SK-N-SH treated with all-trans-retinoic acid at 6 μM for 48 hours (cell line): ENCODE measurements around the gene GPER1.

Experiments used
- ATAC-seq: fragments of 200-7000 bp; cut with Tn5 transposase; 3 replicates; pipeline ENCODE4 v1.9.1; 2020; ENCODE audit warnings: mild to moderate bottlenecking, moderate library complexity
- BACH2 ChIP-seq: fragments of 250-450 bp; sonication (Bioruptor Pico); IDR thresholded peaks from 2 replicates; pipeline ENCODE4 v1.9.0; 2021; ENCODE audit warnings: mild to moderate bottlenecking, borderline replicate concordance
- ESRRG ChIP-seq: fragments of 250-450 bp; sonication (Bioruptor Pico); IDR thresholded peaks from 2 replicates; pipeline ENCODE4 v1.6.1; 2021; ENCODE audit warnings: mild to moderate bottlenecking
- GLIS3 ChIP-seq: fragments of 250-450 bp; sonication (Bioruptor Pico); IDR thresholded peaks from 2 replicates; pipeline ENCODE4 v1.5.0; 2020; ENCODE audit warnings: mild to moderate bottlenecking, moderate library complexity
- ISL1 ChIP-seq: fragments of 250-450 bp; sonication (Bioruptor Pico); IDR thresholded peaks from 2 replicates; pipeline ENCODE4 v2.1.2; 2022; ENCODE audit warnings: mild to moderate bottlenecking, moderate library complexity
- OSR1 ChIP-seq: fragments of 250-450 bp; sonication (Bioruptor Pico); IDR thresholded peaks from 2 replicates; pipeline ENCODE4 v1.8.0; 2022; ENCODE audit warnings: moderate library complexity, mild to moderate bottlenecking, inconsistent platforms
- POU6F1 ChIP-seq: fragments of 250-450 bp; sonication (Bioruptor Pico); IDR thresholded peaks from 2 replicates; pipeline ENCODE4 v1.8.0; 2021; ENCODE audit warnings: low read depth, mild to moderate bottlenecking, moderate library complexity, borderline replicate concordance
- PPARA ChIP-seq: fragments of 250-450 bp; sonication (Bioruptor Pico); IDR thresholded peaks from 2 replicates; pipeline ENCODE4 v1.5.0; 2020; ENCODE audit warnings: mild to moderate bottlenecking, borderline replicate concordance
- SNAI2 ChIP-seq: fragments of 250-450 bp; sonication (Bioruptor Pico); IDR thresholded peaks from 2 replicates; pipeline ENCODE4 v1.5.0; 2020; ENCODE audit warnings: mild to moderate bottlenecking, moderate library complexity
- TCF4 ChIP-seq: fragments of 250-450 bp; sonication (Bioruptor Pico); IDR thresholded peaks from 2 replicates; pipeline ENCODE4 v1.8.0; 2021; ENCODE audit warnings: mild to moderate bottlenecking, moderate library complexity, borderline replicate concordance
- TOX ChIP-seq: fragments of 250-450 bp; sonication (Bioruptor Pico); IDR thresholded peaks from 2 replicates; pipeline ENCODE4 v1.8.0; 2021; ENCODE audit warnings: mild to moderate bottlenecking, moderate library complexity, borderline replicate concordance
- TSHZ2 ChIP-seq: fragments of 250-450 bp; sonication (Bioruptor Pico); IDR thresholded peaks from 2 replicates; pipeline ENCODE4 v1.5.0; 2020; ENCODE audit warnings: mild to moderate bottlenecking, moderate library complexity
- ZFP3 ChIP-seq: fragments of 250-450 bp; sonication (Bioruptor Pico); IDR thresholded peaks from 2 replicates; pipeline ENCODE4 v1.5.0; 2020; ENCODE audit warnings: mild to moderate bottlenecking, moderate library complexity
- ZFP30 ChIP-seq: fragments of 450-650 bp; formaldehyde crosslinking; IDR thresholded peaks from 2 replicates; pipeline ENCODE4 v1.5.0; 2022; ENCODE audit warnings: mild to moderate bottlenecking, moderate library complexity
- ZNF8 ChIP-seq: fragments of 450-650 bp; formaldehyde crosslinking; IDR thresholded peaks from 2 replicates; pipeline ENCODE4 v1.5.0; 2020; ENCODE audit warnings: mild to moderate bottlenecking, moderate library complexity
- TF ChIP-seq, protein P1 (sequence below): fragments of 250-450 bp; sonication (Bioruptor Pico); IDR thresholded peaks from 2 replicates; pipeline ENCODE4 v1.5.1; 2021; ENCODE audit warnings: mild to moderate bottlenecking, moderate library complexity
- TF ChIP-seq, protein P2 (sequence below): fragments of 250-450 bp; sonication (Bioruptor Pico); IDR thresholded peaks from 2 replicates; pipeline ENCODE4 v1.5.1; 2020; ENCODE audit warnings: low read depth, mild to moderate bottlenecking, moderate library complexity

GPER1 gene

DNA sequence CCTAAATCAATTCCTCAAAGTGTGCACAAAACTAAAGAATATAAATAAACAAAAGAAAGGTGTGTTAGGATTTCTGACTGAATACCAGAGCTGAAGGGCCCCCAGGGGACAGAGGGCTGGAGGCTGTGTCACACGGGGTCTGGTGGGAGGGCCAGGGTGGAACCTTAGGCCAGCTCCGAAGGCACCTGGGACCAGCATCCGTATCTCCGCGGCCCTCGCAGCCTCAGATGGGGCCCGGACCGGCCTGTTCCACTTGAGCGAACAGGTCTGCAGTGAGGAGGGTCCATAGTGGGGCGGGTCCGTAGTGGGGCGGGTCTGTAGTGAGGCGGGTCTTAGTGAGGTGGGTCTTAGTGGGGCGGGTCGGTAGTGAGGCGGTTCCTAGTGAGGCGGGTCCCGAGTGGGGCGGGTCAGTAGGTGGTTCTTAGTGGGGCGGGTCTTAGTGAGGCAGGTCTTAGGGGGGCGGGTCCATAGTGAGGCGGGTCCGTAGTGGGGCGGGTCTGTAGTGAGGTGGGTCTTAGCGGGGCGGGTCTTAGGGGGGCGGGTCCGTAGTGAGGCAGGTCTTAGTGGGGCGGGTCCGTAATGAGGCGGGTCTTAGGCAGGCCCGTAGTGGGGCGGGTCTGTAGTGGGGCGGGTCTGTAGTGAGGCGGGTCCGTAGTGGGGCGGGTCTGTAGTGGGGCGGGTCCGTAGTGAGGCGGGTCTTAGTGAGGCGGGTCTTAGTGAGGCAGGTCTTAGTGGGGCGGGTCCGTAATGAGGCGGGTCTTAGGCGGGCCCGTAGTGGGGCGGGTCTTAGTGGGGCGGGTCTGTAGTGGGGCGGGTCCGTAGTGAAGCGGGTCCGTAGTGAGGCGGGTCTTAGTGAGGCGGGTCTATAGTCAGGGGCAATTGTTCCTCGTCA, 28.5 kb upstream of the GPER1 start:
- ATAC-seq = peak; percentile 25

DNA sequence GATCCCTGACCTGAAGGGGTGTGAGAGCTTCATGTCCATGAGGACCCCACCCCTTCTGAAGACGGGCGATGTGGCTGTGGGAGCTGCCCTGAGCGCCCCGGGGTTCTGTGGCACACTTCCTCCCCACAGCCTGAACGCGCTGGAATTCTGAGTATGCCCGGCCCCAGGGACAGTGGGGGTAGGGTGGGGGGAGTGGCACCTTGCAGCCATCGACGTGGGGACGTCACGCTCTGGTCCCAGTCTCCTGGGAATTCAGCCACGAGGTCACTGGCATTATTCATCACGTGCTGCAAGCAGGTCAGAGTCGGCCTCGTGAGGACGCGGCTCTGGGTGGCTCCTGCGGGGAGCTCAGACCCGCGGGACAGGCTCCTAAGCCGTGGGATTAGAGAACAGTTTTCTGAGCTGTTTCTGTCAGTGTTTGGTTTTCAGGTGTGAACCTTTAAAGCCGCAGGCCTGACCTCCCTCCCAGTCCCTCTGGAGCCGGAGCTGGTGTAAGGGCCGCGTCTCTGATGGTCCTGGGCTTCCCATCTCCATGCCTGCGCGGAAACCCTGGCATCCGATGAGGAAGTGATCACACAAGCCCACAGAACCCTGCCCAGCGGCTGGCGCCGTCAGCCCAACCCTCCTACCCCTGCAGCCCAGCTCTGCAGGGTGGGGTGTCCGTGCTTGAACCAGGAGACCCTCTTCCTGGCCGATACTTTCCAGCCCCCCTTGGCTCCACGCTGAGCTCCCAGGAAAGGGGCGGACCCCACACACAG, 27.4 kb upstream of the GPER1 start:
- ATAC-seq = no peak
- no peak for TF ChIP-seq TOX (CRISPR knock-in tag)
- TF ChIP-seq, protein P1, sequence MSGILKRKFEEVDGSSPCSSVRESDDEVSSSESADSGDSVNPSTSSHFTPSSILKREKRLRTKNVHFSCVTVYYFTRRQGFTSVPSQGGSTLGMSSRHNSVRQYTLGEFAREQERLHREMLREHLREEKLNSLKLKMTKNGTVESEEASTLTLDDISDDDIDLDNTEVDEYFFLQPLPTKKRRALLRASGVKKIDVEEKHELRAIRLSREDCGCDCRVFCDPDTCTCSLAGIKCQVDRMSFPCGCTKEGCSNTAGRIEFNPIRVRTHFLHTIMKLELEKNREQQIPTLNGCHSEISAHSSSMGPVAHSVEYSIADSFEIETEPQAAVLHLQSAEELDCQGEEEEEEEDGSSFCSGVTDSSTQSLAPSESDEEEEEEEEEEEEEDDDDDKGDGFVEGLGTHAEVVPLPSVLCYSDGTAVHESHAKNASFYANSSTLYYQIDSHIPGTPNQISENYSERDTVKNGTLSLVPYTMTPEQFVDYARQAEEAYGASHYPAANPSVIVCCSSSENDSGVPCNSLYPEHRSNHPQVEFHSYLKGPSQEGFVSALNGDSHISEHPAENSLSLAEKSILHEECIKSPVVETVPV (CRISPR knock-in tag) = no peak
- TF ChIP-seq ZFP3 (CRISPR knock-in tag) = no peak
- no peak for TF ChIP-seq BACH2 (CRISPR knock-in tag)
- no peak for TF ChIP-seq GLIS3
- TF ChIP-seq ISL1 (CRISPR knock-in tag) = no peak
- TF ChIP-seq ZFP30 = no peak
- no peak for TF ChIP-seq TSHZ2 (CRISPR knock-in tag)
- TF ChIP-seq, all 23 proteins: peak for 0

More for the DNA sequence above, 28.5 kb upstream of the GPER1 start:
- TF ChIP-seq, protein P1 (CRISPR knock-in tag) = no peak
- no peak for TF ChIP-seq SNAI2 (CRISPR knock-in tag)
- no peak for TF ChIP-seq TCF4
- no peak for TF ChIP-seq ISL1 (CRISPR knock-in tag)
- TF ChIP-seq, protein P2, sequence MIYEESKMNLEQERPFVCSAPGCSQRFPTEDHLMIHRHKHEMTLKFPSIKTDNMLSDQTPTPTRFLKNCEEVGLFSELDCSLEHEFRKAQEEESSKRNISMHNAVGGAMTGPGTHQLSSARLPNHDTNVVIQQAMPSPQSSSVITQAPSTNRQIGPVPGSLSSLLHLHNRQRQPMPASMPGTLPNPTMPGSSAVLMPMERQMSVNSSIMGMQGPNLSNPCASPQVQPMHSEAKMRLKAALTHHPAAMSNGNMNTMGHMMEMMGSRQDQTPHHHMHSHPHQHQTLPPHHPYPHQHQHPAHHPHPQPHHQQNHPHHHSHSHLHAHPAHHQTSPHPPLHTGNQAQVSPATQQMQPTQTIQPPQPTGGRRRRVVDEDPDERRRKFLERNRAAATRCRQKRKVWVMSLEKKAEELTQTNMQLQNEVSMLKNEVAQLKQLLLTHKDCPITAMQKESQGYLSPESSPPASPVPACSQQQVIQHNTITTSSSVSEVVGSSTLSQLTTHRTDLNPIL (CRISPR knock-in tag) = no peak
- TF ChIP-seq ZNF8 (CRISPR knock-in tag) = no peak
- no peak for TF ChIP-seq POU6F1
- no peak for TF ChIP-seq OSR1
- no peak for TF ChIP-seq ESRRG
- TF ChIP-seq TSHZ2 (CRISPR knock-in tag) = no peak
- TF ChIP-seq PPARA (CRISPR knock-in tag) = no peak
- TF ChIP-seq BACH2 (CRISPR knock-in tag) = no peak
- TF ChIP-seq, all 23 proteins: peak for 0
